Measurements from ENCODE around the gene HNF1B.

The HNF1B gene

DNA sequence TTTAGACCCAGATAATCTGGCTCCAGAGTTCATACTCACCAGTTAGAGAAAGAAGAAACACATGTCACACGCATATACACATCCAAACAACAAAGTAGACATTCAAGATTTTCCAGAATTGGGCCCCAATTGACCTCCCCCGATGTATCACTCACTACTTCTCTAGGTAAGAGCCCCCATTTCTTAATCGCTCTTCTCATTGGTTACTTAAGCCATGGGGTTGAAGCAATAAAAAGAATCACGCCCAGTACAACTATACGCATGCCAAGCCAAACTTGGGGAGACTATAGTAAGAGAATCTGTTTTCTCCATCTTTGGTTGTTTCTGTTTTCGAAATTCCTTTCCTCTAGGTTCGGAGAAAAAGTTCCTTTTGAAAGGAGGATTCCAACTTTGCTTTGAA is 102.2 kb downstream of the HNF1B start:
- H3K27me3 ChIP-seq = no peaks in the 10 kb centered on the region
- TF ChIP-seq Cebpa-rat (IDR thresholded peaks at IDR 0.05) = no peak
- peak overlapping the region; percentile 86 for H3K4me2 ChIP-seq
- H3K4me1 ChIP-seq = peaks cover 32% of the 10 kb centered on the region
- peaks cover 40% of the 10 kb centered on the region for H4K20me1 ChIP-seq
- peaks cover 41% of the 10 kb centered on the region for H3K36me3 ChIP-seq
- H3K4me3 ChIP-seq = peak overlapping the region; percentile 90
- peak overlapping the region; percentile 91 for H3K9ac ChIP-seq
- H3K27ac ChIP-seq = peak overlapping the region; percentile 89
- no peaks in the 10 kb centered on the region for H3K9me3 ChIP-seq

DNA sequence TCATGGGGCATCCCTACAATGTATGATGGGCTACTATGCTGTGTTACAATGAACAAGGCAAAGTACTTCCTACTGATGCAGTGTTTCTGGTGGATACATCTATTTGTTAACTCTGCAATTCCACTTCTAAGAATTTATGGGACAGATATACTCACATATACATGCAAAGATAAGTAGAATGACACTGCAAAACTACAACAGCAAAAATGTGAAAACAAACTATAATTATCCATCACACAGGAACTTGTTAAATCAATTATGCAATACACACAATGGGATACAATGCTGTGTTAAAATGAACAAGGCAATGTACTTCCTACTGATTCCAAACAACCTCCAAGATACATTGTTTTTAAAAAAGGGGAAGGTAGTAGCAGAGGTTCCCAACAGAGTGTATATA is 104.8 kb downstream of the HNF1B start:
- H3K27me3 ChIP-seq = no peaks in the 10 kb centered on the region
- H3K9me3 ChIP-seq = no peaks in the 10 kb centered on the region
- no peak overlapping the region for H3K27ac ChIP-seq
- TF ChIP-seq Cebpa-rat (IDR thresholded peaks at IDR 0.05) = no peak
- peaks cover 68% of the 10 kb centered on the region for H3K36me3 ChIP-seq
- H3K4me2 ChIP-seq = 0 out of 2 replicates have a peak overlapping the region, but pooled peaks have one; percentile 86
- H3K4me1 ChIP-seq = peaks cover 32% of the 10 kb centered on the region
- no peak overlapping the region for H3K9ac ChIP-seq
- H4K20me1 ChIP-seq = peaks cover 66% of the 10 kb centered on the region
- H3K4me3 ChIP-seq = no peak overlapping the region

DNA sequence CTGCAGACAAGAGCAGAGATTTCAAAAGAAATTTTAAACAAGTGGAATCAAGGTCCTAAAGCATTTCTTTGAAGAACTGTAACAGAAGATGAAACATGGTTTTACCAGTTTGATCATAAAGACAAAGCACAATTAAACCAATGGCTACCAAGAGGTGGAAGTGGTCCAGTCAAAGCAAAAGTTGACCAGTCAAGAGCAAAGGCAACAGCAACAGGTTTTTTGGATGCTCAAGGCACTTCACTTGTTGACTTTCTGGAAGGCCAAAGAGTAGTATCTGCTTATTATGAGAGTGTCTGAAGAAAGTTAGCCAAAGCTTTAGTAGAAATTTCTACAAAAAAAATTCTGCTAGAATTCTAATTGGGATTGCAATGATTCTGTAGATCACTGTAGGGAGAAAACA is 106.9 kb downstream of the HNF1B start:
- Histone ChIP-seq H3K36me3 (peaks cover 87% of the 10 kb centered on the region), H3K27ac (no peak overlapping the region), H4K20me1 (peaks cover 84% of the 10 kb centered on the region), H3K27me3 (no peaks in the 10 kb centered on the region), H3K4me3 (no peak overlapping the region), H3K9me3 (no peaks in the 10 kb centered on the region), H3K4me2 (no peak overlapping the region), H3K4me1 (peaks cover 27% of the 10 kb centered on the region), H3K9ac (no peak overlapping the region)
- TF ChIP-seq Cebpa-rat (IDR thresholded peaks at IDR 0.05) = no peak

All from BLaER1 (cell line).